ENCODE data around the gene GPC5.

GPC5 gene

GRCh38 chr13:92196591-92197256 lies 798.3 kb downstream of the GPC5 start:
- H3K4me3 ChIP-seq (ENCODE audit: control insufficient read depth, low read depth, low read length), result no peak overlapping the region
- DNase-seq (ENCODE audit: low read depth), result no peak
- TF ChIP-seq, protein P1, sequence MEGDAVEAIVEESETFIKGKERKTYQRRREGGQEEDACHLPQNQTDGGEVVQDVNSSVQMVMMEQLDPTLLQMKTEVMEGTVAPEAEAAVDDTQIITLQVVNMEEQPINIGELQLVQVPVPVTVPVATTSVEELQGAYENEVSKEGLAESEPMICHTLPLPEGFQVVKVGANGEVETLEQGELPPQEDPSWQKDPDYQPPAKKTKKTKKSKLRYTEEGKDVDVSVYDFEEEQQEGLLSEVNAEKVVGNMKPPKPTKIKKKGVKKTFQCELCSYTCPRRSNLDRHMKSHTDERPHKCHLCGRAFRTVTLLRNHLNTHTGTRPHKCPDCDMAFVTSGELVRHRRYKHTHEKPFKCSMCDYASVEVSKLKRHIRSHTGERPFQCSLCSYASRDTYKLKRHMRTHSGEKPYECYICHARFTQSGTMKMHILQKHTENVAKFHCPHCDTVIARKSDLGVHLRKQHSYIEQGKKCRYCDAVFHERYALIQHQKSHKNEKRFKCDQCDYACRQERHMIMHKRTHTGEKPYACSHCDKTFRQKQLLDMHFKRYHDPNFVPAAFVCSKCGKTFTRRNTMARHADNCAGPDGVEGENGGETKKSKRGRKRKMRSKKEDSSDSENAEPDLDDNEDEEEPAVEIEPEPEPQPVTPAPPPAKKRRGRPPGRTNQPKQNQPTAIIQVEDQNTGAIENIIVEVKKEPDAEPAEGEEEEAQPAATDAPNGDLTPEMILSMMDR (conservative IDR thresholded peaks at IDR 0.05; ENCODE audit: control insufficient read depth, insufficient read depth, low read depth, low read length), result no peak

GRCh38 chr13:92197669-92198068 lies 799.2 kb downstream of the GPC5 start:
- DNase-seq (ENCODE audit: low read depth), result peak; percentile 59
- TF ChIP-seq, protein P1 (conservative IDR thresholded peaks at IDR 0.05; ENCODE audit: control insufficient read depth, insufficient read depth, low read depth, low read length), result no peak
- H3K4me3 ChIP-seq (ENCODE audit: control insufficient read depth, low read depth, low read length), result no peak overlapping the region

DNA sequence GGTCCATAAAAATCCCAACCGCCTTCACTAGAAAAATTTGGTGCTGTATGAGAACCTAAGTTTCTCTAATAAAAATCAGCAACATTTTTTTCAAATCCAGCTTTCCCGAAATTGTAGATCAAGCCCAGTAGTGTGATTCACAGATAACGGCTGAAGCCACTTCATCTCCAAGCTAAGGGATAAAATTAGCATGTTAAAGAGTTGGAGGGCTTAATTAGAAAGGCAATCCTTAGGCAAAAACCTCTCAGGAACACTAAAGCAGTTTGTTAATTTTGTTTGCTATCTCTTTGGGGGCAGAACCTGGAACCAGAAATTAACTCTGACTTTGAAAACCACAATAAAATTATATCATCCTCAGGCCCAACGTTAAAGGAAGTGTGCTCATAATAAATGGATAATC lies 820.2 kb downstream of the GPC5 start:
- DNase-seq (ENCODE audit: low read depth), result no peak
- TF ChIP-seq, protein P1 (conservative IDR thresholded peaks at IDR 0.05; ENCODE audit: control insufficient read depth, insufficient read depth, low read depth, low read length), result no peak
- no peak overlapping the region for H3K4me3 ChIP-seq (ENCODE audit: control insufficient read depth, low read depth, low read length)

DNA sequence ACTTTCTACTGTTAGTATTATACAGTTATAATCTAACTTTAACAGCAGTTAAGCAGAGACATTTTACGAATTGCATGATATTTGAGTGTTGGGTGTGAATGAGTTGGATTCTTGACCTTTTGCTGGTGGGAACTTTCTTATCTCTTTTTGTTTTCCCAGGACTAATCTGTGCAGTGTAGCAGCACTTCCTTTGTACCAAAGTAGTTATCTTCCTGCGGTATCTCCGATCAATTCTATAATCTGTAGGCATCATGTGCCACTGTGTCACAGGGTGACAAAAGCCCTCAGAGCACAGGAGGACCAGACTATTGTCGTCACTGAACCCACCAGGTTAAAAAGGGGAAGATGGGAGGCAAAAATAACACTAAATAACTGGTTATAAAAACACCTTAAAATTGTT lies 823.5 kb downstream of the GPC5 start:
- TF ChIP-seq, protein P1 (conservative IDR thresholded peaks at IDR 0.05; ENCODE audit: control insufficient read depth, insufficient read depth, low read depth, low read length), result no peak
- no peak overlapping the region for H3K4me3 ChIP-seq (ENCODE audit: control insufficient read depth, low read depth, low read length)
- DNase-seq (ENCODE audit: low read depth), result no peak

GRCh38 chr13:92224052-92224821 lies 825.8 kb downstream of the GPC5 start:
- DNase-seq (ENCODE audit: low read depth), result peak; percentile 94
- TF ChIP-seq, protein P1 (conservative IDR thresholded peaks at IDR 0.05; ENCODE audit: control insufficient read depth, insufficient read depth, low read depth, low read length), result no peak
- H3K4me3 ChIP-seq (ENCODE audit: control insufficient read depth, low read depth, low read length), result no peak overlapping the region

- no peak overlapping the region for H3K4me3 ChIP-seq (ENCODE audit: control insufficient read depth, low read depth, low read length)
- DNase-seq (ENCODE audit: low read depth), result no peak
- TF ChIP-seq, protein P1 (conservative IDR thresholded peaks at IDR 0.05; ENCODE audit: control insufficient read depth, insufficient read depth, low read depth, low read length), result no peak
Observed at GRCh38 chr13:92224825-92225224, 826.4 kb downstream of the GPC5 start.
